HEK293 (cell line): ENCODE data around the gene KCNMA1.

Experiments
- CTCF ChIA-PET: fragments of 350-600 bp; formaldehyde crosslinking; extraction: SDS; loops from one replicate; lab custom pipeline; 2021; ENCODE audit warnings: antibody characterized with exemption; lab: Yijun Ruan, JAX
- POLR2A ChIA-PET: fragments of 300-600 bp; formaldehyde crosslinking; extraction: SDS; loops from one replicate; lab custom pipeline; 2020; ENCODE audit warnings: antibody characterized with exemption, inconsistent platforms; lab: Yijun Ruan, JAX
- H3K27ac ChIP-seq: fragments of 200-500 bp; sonication (Bioruptor generic); 2 replicates; pipeline ENCODE4 v1.5.1; 2014; ENCODE audit warnings: low read depth, low read length, control low read depth, inconsistent platforms; ENCODE audit errors: extremely low read depth
- H3K36me3 ChIP-seq, 2 experiments: fragments of 200-500 bp in 1 of 2; sonication (Bioruptor generic) in 1 of 2; 1 replicate in 1 of 2; 2 replicates in 1 of 2; pipeline ENCODE4 v1.5.1; 2014 to 2017; ENCODE audit warnings: inconsistent platforms in 2 of 2, low read length in 2 of 2; ENCODE audit not compliant: control insufficient read depth in 2 of 2, insufficient read depth in 1 of 2
- H3K4me1 ChIP-seq: fragments of 200-500 bp; sonication (Bioruptor generic); 2 replicates; pipeline ENCODE4 v1.5.1; 2014; ENCODE audit warnings: mild to moderate bottlenecking, low read length, inconsistent platforms; ENCODE audit not compliant: control insufficient read depth, insufficient read depth
- H3K4me3 ChIP-seq: 2 replicates; pipeline ENCODE4 v1.5.1; 2011; ENCODE audit warnings: low read depth, mild to moderate bottlenecking, control low read depth, low read length, moderate library complexity
- H3K9me3 ChIP-seq: fragments of 200-500 bp; sonication (Bioruptor generic); 2 replicates; pipeline ENCODE4 v1.5.1; 2014; ENCODE audit warnings: low read depth, low read length, inconsistent platforms; ENCODE audit not compliant: control insufficient read depth, insufficient read depth
- GLIS1 ChIP-seq: fragments of 450-650 bp; formaldehyde crosslinking; IDR thresholded peaks from 2 replicates; pipeline ENCODE4 v1.5.1; 2016; ENCODE audit warnings: missing biosample characterization, missing genetic modification characterization
- IKZF3 ChIP-seq: fragments of 450-650 bp; IDR thresholded peaks from 2 replicates; pipeline ENCODE4 v1.5.0; 2018; ENCODE audit warnings: missing biosample characterization, mild to moderate bottlenecking, missing genetic modification characterization, moderate library complexity
- KLF9 ChIP-seq: fragments of 450-650 bp; formaldehyde crosslinking; IDR thresholded peaks from 2 replicates; pipeline ENCODE4 v1.5.1; 2016; ENCODE audit warnings: missing biosample characterization, missing genetic modification characterization, low read depth
- MZF1 ChIP-seq: fragments of 450-650 bp; formaldehyde crosslinking; IDR thresholded peaks from 2 replicates; pipeline ENCODE4 v1.5.1; 2017; ENCODE audit warnings: missing biosample characterization, missing genetic modification characterization, borderline replicate concordance
- PATZ1 ChIP-seq: fragments of 450-650 bp; formaldehyde crosslinking; IDR thresholded peaks from 2 replicates; pipeline ENCODE4 v1.5.1; 2016; ENCODE audit warnings: missing biosample characterization, missing genetic modification characterization
- SP3 ChIP-seq: fragments of 450-650 bp; formaldehyde crosslinking; IDR thresholded peaks from 2 replicates; pipeline ENCODE4 v1.5.1; 2016; ENCODE audit warnings: missing biosample characterization, missing genetic modification characterization
- ZBTB48 ChIP-seq: fragments of 450-650 bp; formaldehyde crosslinking; IDR thresholded peaks from 2 replicates; pipeline ENCODE4 v1.5.1; 2016; ENCODE audit warnings: missing biosample characterization, missing genetic modification characterization
- ZBTB8A ChIP-seq: fragments of 450-650 bp; formaldehyde crosslinking; IDR thresholded peaks from 2 replicates; pipeline ENCODE4 v1.5.1; 2016; ENCODE audit warnings: missing biosample characterization, missing genetic modification characterization
- ZFHX2 ChIP-seq: fragments of 450-650 bp; formaldehyde crosslinking; conservative IDR thresholded peaks from 2 replicates; pipeline ENCODE4 v1.5.1; 2016; ENCODE audit warnings: missing biosample characterization, missing genetic modification characterization
- ZFP3 ChIP-seq: fragments of 450-650 bp; formaldehyde crosslinking; IDR thresholded peaks from 2 replicates; pipeline ENCODE4 v1.5.1; 2016; ENCODE audit warnings: low read depth, missing biosample characterization, missing genetic modification characterization
- ZIC2 ChIP-seq: fragments of 450-650 bp; formaldehyde crosslinking; IDR thresholded peaks from 2 replicates; pipeline ENCODE4 v1.5.1; 2016; ENCODE audit warnings: missing biosample characterization, missing genetic modification characterization
- ZNF155 ChIP-seq: fragments of 450-650 bp; formaldehyde crosslinking; IDR thresholded peaks from 2 replicates; pipeline ENCODE4 v1.5.1; 2016; ENCODE audit warnings: missing biosample characterization, missing genetic modification characterization
- ZNF202 ChIP-seq: fragments of 450-650 bp; formaldehyde crosslinking; IDR thresholded peaks from 2 replicates; pipeline ENCODE4 v1.5.1; 2016; ENCODE audit warnings: missing biosample characterization, missing genetic modification characterization, borderline replicate concordance
- ZNF239 ChIP-seq: fragments of 450-650 bp; formaldehyde crosslinking; IDR thresholded peaks from 2 replicates; pipeline ENCODE4 v1.5.1; 2016; ENCODE audit warnings: missing biosample characterization, missing genetic modification characterization
- ZNF335 ChIP-seq: fragments of 450-650 bp; formaldehyde crosslinking; conservative IDR thresholded peaks from 2 replicates; pipeline ENCODE4 v1.5.1; 2016; ENCODE audit warnings: missing biosample characterization, missing genetic modification characterization
- ZNF354C ChIP-seq: fragments of 450-650 bp; formaldehyde crosslinking; IDR thresholded peaks from 2 replicates; pipeline ENCODE4 v1.5.1; 2016; ENCODE audit warnings: missing biosample characterization, missing genetic modification characterization, low read depth, borderline replicate concordance
- ZNF398 ChIP-seq: fragments of 450-650 bp; formaldehyde crosslinking; IDR thresholded peaks from 2 replicates; pipeline ENCODE4 v1.5.1; 2017; ENCODE audit warnings: missing biosample characterization, missing genetic modification characterization
- ZNF518A ChIP-seq: fragments of 450-650 bp; formaldehyde crosslinking; conservative IDR thresholded peaks from 2 replicates; pipeline ENCODE4 v1.5.1; 2016; ENCODE audit warnings: low read depth, missing biosample characterization, missing genetic modification characterization
- ZNF558 ChIP-seq: fragments of 450-650 bp; formaldehyde crosslinking; IDR thresholded peaks from 2 replicates; pipeline ENCODE4 v1.5.1; 2016; ENCODE audit warnings: missing biosample characterization, missing genetic modification characterization
- ZNF600 ChIP-seq: fragments of 450-650 bp; formaldehyde crosslinking; IDR thresholded peaks from 2 replicates; pipeline ENCODE4 v1.5.1; 2016; ENCODE audit warnings: missing biosample characterization, missing genetic modification characterization
- ZNF629 ChIP-seq: fragments of 450-650 bp; formaldehyde crosslinking; IDR thresholded peaks from 2 replicates; pipeline ENCODE4 v1.5.1; 2017; ENCODE audit warnings: missing biosample characterization, missing genetic modification characterization
- ZNF660 ChIP-seq: fragments of 450-650 bp; IDR thresholded peaks from 2 replicates; pipeline ENCODE4 v1.5.1; 2018; ENCODE audit warnings: missing biosample characterization, mild to moderate bottlenecking, missing genetic modification characterization
- ZNF704 ChIP-seq: fragments of 450-650 bp; formaldehyde crosslinking; IDR thresholded peaks from 2 replicates; pipeline ENCODE4 v1.5.1; 2016; ENCODE audit warnings: missing biosample characterization, missing genetic modification characterization
- ZNF791 ChIP-seq: fragments of 450-650 bp; formaldehyde crosslinking; IDR thresholded peaks from 2 replicates; pipeline ENCODE4 v1.5.1; 2016; ENCODE audit warnings: missing biosample characterization, missing genetic modification characterization
- ZNF843 ChIP-seq: fragments of 450-650 bp; formaldehyde crosslinking; IDR thresholded peaks from 2 replicates; pipeline ENCODE4 v1.5.1; 2016; ENCODE audit warnings: missing biosample characterization, missing genetic modification characterization

Gene KCNMA1

GRCh38 chr10:77406764-77407430 is 230.7 kb downstream of the KCNMA1 start (continued):
- no peak for TF ChIP-seq ZNF155 (tag by site-specific recombination)
- peak; percentile 59; the same call in 1 of the 2 replicates for TF ChIP-seq ZIC2 (tag by site-specific recombination)
- TF ChIP-seq ZNF239 (tag by site-specific recombination), result no peak
- TF ChIP-seq GLIS1 (tag by site-specific recombination), result peak; percentile 69

- H3K36me3 ChIP-seq, result no peaks in the 10 kb centered on the region
- ChIA-PET POLR2A (no interaction called here), CTCF (interaction anchor here (1.1 to 3.4 kb wide), 2 partner anchors 23 to 232 kb away, joined by 4 to 21 read pairs; no protein-coding TSS in a partner anchor)
- H3K9me3 ChIP-seq, result no peaks in the 10 kb centered on the region
- peaks cover 4% of the 10 kb centered on the region for H3K4me1 ChIP-seq
- peak overlapping the region; percentile 42 for H3K27ac ChIP-seq
- no peak overlapping the region for H3K4me3 ChIP-seq
- peak; percentile 77 for TF ChIP-seq ZNF600 (tag by site-specific recombination)
- 0 out of 2 replicates have a peak, but pooled peaks have one; percentile 29 for TF ChIP-seq ZNF843 (tag by site-specific recombination)
- peak; percentile 40; the same call in 1 of the 2 replicates for TF ChIP-seq ZNF398 (tag by site-specific recombination)
- peak; percentile 80 for TF ChIP-seq ZBTB48 (tag by site-specific recombination)
- peak; percentile 88 for TF ChIP-seq ZFHX2 (tag by site-specific recombination)
- TF ChIP-seq IKZF3 (tag by site-specific recombination), result peak; percentile 95
- no peak for TF ChIP-seq ZNF202 (tag by site-specific recombination)
- no peak for TF ChIP-seq ZNF354C (tag by site-specific recombination)
- TF ChIP-seq ZNF518A, result no peak
- TF ChIP-seq SP3 (tag by site-specific recombination), result peak; percentile 52
- no peak for TF ChIP-seq ZNF791 (tag by site-specific recombination)
- peak; percentile 85 for TF ChIP-seq ZNF335
- 0 out of 2 replicates have a peak, but pooled peaks have one; percentile 38 for TF ChIP-seq MZF1 (tag by site-specific recombination)
- no peak for TF ChIP-seq ZFP3 (tag by site-specific recombination)
- TF ChIP-seq ZNF558 (tag by site-specific recombination), result peak; percentile 39; the same call in 1 of the 2 replicates
- 0 out of 2 replicates have a peak, but pooled peaks have one; percentile 24 for TF ChIP-seq ZNF660 (tag by site-specific recombination)
- TF ChIP-seq ZNF629, result peak; percentile 31; the same call in 1 of the 2 replicates
- TF ChIP-seq KLF9, result peak; percentile 96
- peak; percentile 73 for TF ChIP-seq ZIC2 (tag by site-specific recombination)
- no peak for TF ChIP-seq ZNF704 (tag by site-specific recombination)
- TF ChIP-seq ZBTB8A, result no peak
- TF ChIP-seq PATZ1 (tag by site-specific recombination), result peak; percentile 87
Measured at GRCh38 chr10:77405771-77406241, 231.8 kb downstream of the KCNMA1 start.
